ENCODE data around the gene MLLT3. TPM values are rescaled to one million over a fixed set of nuclear protein-coding genes. Genes with fewer than 3 reads are reported as not detected.

Gene MLLT3
- total RNA-seq, 2 donors from 2014 or later, result 40.0 to 47.5 TPM

DNA sequence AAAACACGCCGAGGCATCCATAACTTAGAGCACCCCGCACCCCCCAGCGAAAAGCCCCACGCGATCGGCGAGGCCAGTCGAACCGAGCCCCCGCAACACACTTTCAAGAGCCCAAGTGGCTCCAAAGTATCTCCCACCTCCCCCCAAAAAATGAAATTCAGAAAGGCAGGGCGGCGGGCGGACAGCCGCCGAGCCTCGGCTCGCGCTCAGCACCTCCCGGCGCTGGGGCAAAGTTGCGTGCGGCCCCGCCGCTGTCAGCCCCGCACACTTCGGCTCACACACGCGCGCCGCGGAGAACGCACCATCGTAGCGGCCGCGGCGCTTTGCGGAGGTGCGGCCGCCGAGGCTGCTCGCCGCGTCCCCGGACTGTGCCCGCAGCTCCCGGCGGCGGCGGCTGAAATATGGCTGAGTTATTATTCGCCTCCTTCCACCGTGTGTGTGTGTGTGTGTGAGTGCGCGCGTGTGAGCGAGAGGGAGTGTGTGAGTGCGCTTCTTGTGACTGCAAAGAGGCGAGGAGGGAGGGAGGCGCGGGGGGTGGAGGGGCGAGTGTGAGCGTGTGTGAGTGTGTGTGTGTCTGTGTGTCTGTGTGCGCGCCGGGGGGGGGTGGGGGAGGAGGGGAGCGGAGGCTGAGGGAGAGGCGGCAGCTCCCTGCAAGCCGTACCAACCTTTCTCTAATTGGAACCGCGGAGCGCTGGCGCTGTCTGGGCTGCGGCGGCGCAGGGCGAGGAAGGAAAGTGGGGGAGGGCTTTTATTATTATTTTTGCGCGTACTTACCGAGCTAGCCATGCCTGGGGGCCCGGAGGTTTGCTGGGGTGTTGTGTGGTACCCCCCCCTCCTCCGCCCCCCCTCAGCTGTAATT, 599 bp downstream of the MLLT3 start:
- Mint-ChIP-seq H3K4me1 (ENCODE audit: low read depth) (peaks cover 48% of the 10 kb centered on the region), H3K36me3 (ENCODE audit: insufficient read depth in 2 of 2) (peaks cover 7 to 17% of the 10 kb centered on the region in 2 donors), H3K4me3 (peak overlapping the region; percentile 97), H3K27me3 (ENCODE audit: low read depth) (no peaks in the 10 kb centered on the region), H3K9me3 (no peaks in the 10 kb centered on the region), H3K27ac (peak overlapping the region; percentile 92)
- ATAC-seq (replicated peaks in 1 of 2) (peak; percentile 34 to 35), DNase-seq (peak; percentile 59 to 66)

- H3K9me3 Mint-ChIP-seq, result no peaks in the 10 kb centered on the region
- peaks cover 7 to 17% of the 10 kb centered on the region in 2 donors for H3K36me3 Mint-ChIP-seq (ENCODE audit: insufficient read depth in 2 of 2)
- H3K27me3 Mint-ChIP-seq (ENCODE audit: low read depth), result no peaks in the 10 kb centered on the region
- H3K27ac Mint-ChIP-seq, result peak overlapping the region; percentile 92
- peak in 1 of 2 donors; percentile 14 for ATAC-seq (replicated peaks in 1 of 2)
- peak overlapping the region; percentile 97 for H3K4me3 Mint-ChIP-seq
- peak; percentile 53 to 64 for DNase-seq
- H3K4me1 Mint-ChIP-seq (ENCODE audit: low read depth), result peaks cover 56% of the 10 kb centered on the region
Measured at GRCh38 chr9:20620650-20621470, 1.4 kb downstream of the MLLT3 start.

DNA sequence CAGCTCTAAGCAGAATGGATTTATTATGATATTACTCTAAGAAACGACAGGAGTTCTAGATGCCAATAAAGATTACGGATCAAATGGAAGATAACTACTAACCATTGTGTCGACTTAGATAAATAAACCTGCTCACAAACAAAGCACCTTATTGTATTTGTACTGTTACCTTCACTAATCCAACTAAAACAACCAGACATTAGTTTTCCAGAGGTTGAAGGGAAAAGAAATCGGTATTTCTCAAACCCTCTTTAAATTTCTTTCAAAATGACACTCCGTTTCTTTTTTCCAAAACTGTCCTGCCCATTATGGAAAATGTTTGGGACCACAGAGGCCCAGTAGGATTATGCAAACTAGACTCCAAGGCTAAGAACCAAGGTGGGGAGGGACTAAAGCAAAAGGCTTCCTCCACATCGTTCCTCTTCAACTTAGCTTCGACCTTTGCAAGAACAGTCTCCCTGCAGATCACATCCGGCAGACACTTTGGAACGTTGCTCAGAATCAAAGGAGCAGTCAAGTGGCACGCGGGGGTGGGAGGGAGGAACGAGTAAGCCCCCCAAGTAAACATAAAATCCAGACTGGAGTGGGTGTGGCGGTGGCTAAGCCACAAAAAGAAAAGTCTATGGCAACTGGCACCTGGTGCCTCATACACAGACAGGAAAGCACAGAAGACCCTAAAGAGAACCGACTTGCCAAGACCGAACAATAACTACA, 2.7 kb downstream of the MLLT3 start:
- Mint-ChIP-seq H3K4me1 (ENCODE audit: low read depth) (peaks cover 60% of the 10 kb centered on the region), H3K4me3 (peak overlapping the region; percentile 97), H3K27ac (peak overlapping the region; percentile 42), H3K27me3 (ENCODE audit: low read depth) (no peaks in the 10 kb centered on the region), H3K36me3 (ENCODE audit: insufficient read depth in 2 of 2) (peaks cover 10 to 17% of the 10 kb centered on the region in 2 donors), H3K9me3 (no peaks in the 10 kb centered on the region)
- DNase-seq, result peak; percentile 10 to 13
- no peak for ATAC-seq (replicated peaks in 1 of 2)

DNA sequence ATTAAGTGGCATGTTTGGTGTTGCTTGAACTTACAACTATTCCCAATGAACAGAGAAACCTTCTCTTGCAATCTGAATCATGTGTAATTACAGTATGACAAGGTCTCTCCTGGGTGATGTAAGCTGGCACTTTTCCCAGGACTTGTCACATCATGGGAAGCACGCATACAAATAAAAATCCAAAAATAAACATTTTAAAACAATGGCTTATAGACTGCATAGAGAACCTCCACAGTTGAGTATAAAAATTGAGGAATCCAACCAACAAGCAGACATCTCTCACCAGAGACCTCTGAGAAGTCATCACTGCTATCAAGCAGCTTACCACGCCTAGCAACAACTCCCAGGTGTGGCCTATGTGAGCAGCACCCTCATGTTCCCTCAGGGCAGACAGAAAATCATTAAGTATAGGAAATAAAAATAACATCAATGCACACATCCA, 3.9 kb downstream of the MLLT3 start:
- H3K4me1 Mint-ChIP-seq (ENCODE audit: low read depth), result peaks cover 60% of the 10 kb centered on the region

DNA sequence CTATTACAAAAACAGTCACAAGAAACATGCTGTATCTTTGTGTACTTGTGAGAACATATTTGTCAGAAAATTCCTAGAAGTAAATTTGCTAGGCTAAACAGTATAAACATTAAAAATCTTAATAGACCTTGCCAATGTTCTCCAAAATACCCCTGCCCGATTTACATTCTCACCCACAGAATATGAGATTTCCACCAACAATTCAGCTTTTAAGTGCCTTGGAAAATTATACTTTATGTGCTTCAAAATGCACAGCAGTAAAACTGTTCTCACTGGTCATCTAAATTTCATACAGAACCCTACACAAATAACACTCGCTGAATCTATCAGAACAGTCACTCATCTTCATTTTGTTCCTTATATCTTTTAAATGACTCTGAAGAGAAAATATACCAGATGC, 5.5 kb downstream of the MLLT3 start:
- Mint-ChIP-seq H3K4me1 (ENCODE audit: low read depth) (peaks cover 74% of the 10 kb centered on the region), H3K9me3 (no peaks in the 10 kb centered on the region), H3K4me3 (no peak overlapping the region), H3K36me3 (ENCODE audit: insufficient read depth in 2 of 2) (peaks cover 11 to 14% of the 10 kb centered on the region in 2 donors), H3K27ac (no peak overlapping the region), H3K27me3 (ENCODE audit: low read depth) (no peaks in the 10 kb centered on the region)
- DNase-seq, result no peak
- no peak for ATAC-seq (replicated peaks in 1 of 2)

More for the DNA sequence above, 3.9 kb downstream of the MLLT3 start:
- Mint-ChIP-seq H3K4me3 (peak overlapping the region in 1 of 2 donors; percentile 58), H3K27me3 (ENCODE audit: low read depth) (no peaks in the 10 kb centered on the region), H3K36me3 (ENCODE audit: insufficient read depth in 2 of 2) (peaks cover 11 to 17% of the 10 kb centered on the region in 2 donors), H3K27ac (no peak overlapping the region), H3K9me3 (no peaks in the 10 kb centered on the region)
- ATAC-seq (replicated peaks in 1 of 2) (no peak), DNase-seq (no peak)

DNA sequence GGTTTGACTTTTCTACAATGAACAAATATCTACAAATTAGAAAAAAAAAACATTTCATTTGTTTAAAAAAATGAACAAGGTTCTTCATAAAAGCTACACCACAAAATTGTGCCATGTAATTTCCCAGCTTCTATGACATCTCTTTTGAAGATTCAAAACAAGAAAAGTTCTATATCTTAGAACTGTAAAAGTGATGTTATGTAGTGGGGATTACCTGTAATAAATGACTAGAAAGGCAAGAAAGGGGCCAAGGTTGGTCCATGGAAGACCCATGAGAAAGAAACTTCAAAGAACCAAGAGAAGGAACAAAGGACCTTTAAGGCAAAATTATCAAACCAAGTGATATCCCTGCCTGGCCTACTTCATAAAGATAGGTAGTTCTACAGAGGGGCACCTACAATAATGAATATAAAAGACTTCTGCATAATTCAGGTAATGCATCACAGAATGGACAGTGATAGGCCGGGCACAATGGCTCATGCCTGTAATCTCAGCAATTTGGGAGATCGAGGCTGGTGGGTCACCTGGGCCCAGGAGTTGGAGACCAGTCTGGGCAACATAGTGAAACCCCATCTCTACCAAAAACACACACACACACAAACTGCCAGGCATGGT, 7.6 kb downstream of the MLLT3 start:
- peaks cover 1 to 6% of the 10 kb centered on the region in 2 donors for H3K36me3 Mint-ChIP-seq (ENCODE audit: insufficient read depth in 2 of 2)
- DNase-seq (no peak), ATAC-seq (replicated peaks in 1 of 2) (peak; percentile 84 to 87)
- peak overlapping the region in 1 of 2 donors; percentile 21 for H3K4me3 Mint-ChIP-seq
- H3K27ac Mint-ChIP-seq, result peak overlapping the region; percentile 48
- H3K4me1 Mint-ChIP-seq (ENCODE audit: low read depth), result peaks cover 85% of the 10 kb centered on the region
- no peaks in the 10 kb centered on the region for H3K9me3 Mint-ChIP-seq
- H3K27me3 Mint-ChIP-seq (ENCODE audit: low read depth), result no peaks in the 10 kb centered on the region

DNA sequence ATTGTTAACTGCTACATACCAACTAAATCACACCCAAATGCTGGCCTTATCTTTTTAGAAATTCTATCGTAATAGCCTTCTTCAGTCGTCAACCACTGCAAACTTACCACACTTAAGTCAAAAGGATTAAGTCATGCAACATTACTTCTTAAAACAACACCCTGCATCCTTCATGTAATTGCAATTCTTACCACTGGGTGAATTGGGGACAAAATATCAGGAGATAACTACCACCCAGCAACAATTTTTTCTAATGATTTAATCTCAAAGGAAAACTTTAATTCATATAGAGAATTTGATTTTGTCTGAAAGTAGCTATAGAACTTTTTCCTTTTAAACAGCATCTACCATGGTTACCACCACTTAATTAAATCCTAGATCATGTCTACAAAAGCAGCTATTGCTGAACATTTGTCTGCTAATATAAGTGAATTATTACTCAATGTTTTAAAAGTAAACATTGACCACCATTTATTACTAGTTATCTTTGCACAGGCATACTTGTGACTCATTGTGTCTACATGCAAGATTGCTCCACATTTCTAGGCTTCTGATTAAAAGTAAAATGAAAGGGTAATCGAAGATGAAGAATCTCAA, 10.5 kb downstream of the MLLT3 start:
- H3K27ac Mint-ChIP-seq, result no peak overlapping the region

GRCh38 chr9:20610591-20610990, 11.7 kb downstream of the MLLT3 start:
- no peak overlapping the region for H3K4me3 Mint-ChIP-seq
- H3K4me1 Mint-ChIP-seq (ENCODE audit: low read depth), result peaks cover 89% of the 10 kb centered on the region
- no peak for DNase-seq
- no peak overlapping the region for H3K27ac Mint-ChIP-seq
- H3K27me3 Mint-ChIP-seq (ENCODE audit: low read depth), result no peaks in the 10 kb centered on the region
- H3K36me3 Mint-ChIP-seq (ENCODE audit: insufficient read depth in 2 of 2), result peaks cover 0 to 4% of the 10 kb centered on the region in 2 donors
- no peaks in the 10 kb centered on the region for H3K9me3 Mint-ChIP-seq
- ATAC-seq (replicated peaks in 1 of 2), result no peak

More for the DNA sequence above, 10.5 kb downstream of the MLLT3 start:
- ATAC-seq (replicated peaks in 1 of 2), result no peak
- Mint-ChIP-seq H3K9me3 (no peaks in the 10 kb centered on the region), H3K4me3 (peak overlapping the region in 1 of 2 donors; percentile 34), H3K4me1 (ENCODE audit: low read depth) (peaks cover 91% of the 10 kb centered on the region), H3K27me3 (ENCODE audit: low read depth) (no peaks in the 10 kb centered on the region), H3K36me3 (ENCODE audit: insufficient read depth in 2 of 2) (peaks cover 0 to 4% of the 10 kb centered on the region in 2 donors)
- no peak for DNase-seq

- H3K27ac Mint-ChIP-seq, result peak overlapping the region; percentile 70
- H3K27me3 Mint-ChIP-seq (ENCODE audit: low read depth), result no peaks in the 10 kb centered on the region
- H3K4me1 Mint-ChIP-seq (ENCODE audit: low read depth), result peaks cover 86% of the 10 kb centered on the region
- no peaks in the 10 kb centered on the region for H3K36me3 Mint-ChIP-seq (ENCODE audit: insufficient read depth in 2 of 2)
- H3K9me3 Mint-ChIP-seq, result no peaks in the 10 kb centered on the region
- peak overlapping the region; percentile 37 to 71 for H3K4me3 Mint-ChIP-seq
- no peak for DNase-seq
- ATAC-seq (replicated peaks in 1 of 2), result no peak
Measured at GRCh38 chr9:20608582-20608981, 13.7 kb downstream of the MLLT3 start.

GRCh38 chr9:20606652-20607051, 15.6 kb downstream of the MLLT3 start:
- DNase-seq (no peak), ATAC-seq (replicated peaks in 1 of 2) (no peak)
- H3K27ac Mint-ChIP-seq, result peak overlapping the region; percentile 57
- H3K4me3 Mint-ChIP-seq, result peak overlapping the region in 1 of 2 donors; percentile 62
- no peaks in the 10 kb centered on the region for H3K27me3 Mint-ChIP-seq (ENCODE audit: low read depth)
- H3K36me3 Mint-ChIP-seq (ENCODE audit: insufficient read depth in 2 of 2), result no peaks in the 10 kb centered on the region
- H3K4me1 Mint-ChIP-seq (ENCODE audit: low read depth), result peaks cover 86% of the 10 kb centered on the region
- H3K9me3 Mint-ChIP-seq, result no peaks in the 10 kb centered on the region

DNA sequence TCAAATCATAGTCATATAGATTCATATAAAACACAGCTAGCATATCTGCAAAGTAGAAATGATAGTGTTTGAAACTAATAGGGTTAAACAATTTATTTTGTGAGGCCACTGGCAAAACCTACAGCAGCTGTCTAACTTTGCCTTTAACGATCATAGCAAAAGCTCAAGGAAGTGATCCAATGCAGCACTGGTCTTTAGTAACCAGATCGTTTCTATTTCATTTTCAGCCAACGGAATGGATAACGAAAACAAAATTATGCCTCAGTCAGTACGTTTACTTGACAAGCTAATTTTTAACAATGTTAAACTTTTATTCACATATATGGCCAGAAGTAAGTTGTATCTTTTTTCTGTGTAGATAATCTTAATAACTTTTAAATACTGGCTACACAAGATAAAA, 17.7 kb downstream of the MLLT3 start:
- H3K4me1 Mint-ChIP-seq (ENCODE audit: low read depth), result peaks cover 86% of the 10 kb centered on the region
- no peak for DNase-seq
- H3K27ac Mint-ChIP-seq, result peak overlapping the region; percentile 93
- H3K36me3 Mint-ChIP-seq (ENCODE audit: insufficient read depth in 2 of 2), result no peaks in the 10 kb centered on the region
- ATAC-seq (replicated peaks in 1 of 2), result peak; percentile 67 to 70
- H3K9me3 Mint-ChIP-seq, result no peaks in the 10 kb centered on the region
- H3K27me3 Mint-ChIP-seq (ENCODE audit: low read depth), result no peaks in the 10 kb centered on the region
- H3K4me3 Mint-ChIP-seq, result peak overlapping the region; percentile 73 to 87
